Measurements from ENCODE around the gene SIGLEC12.

- no peak for TF ChIP-seq CTCF (IDR thresholded peaks at IDR 0.05)
- no peak for TF ChIP-seq REST (IDR thresholded peaks at IDR 0.05)
- TF ChIP-seq RNF2 (IDR thresholded peaks at IDR 0.05; ENCODE audit: borderline replicate concordance, low read depth), result no peak
- no peak for TF ChIP-seq CEBPB (IDR thresholded peaks at IDR 0.05)
- TF ChIP-seq POLR2A (IDR thresholded peaks at IDR 0.05; ENCODE audit: low read length), result no peak
- TF ChIP-seq EP300 (IDR thresholded peaks at IDR 0.05), result no peak
- TF ChIP-seq HDAC2 (IDR thresholded peaks at IDR 0.05), result no peak
- TF ChIP-seq RAD21 (conservative IDR thresholded peaks at IDR 0.05 in 1 of 2, IDR thresholded peaks at IDR 0.05 in 1 of 2), result no peak
These were observed 39.3 kb downstream of the SIGLEC12 start for GRCh38 chr19:51462276-51462675.
